Fibroblast of skin of scalp (primary cell): ENCODE measurements around the gene MEIOC. TPM values are rescaled to one million over a fixed set of nuclear protein-coding genes. Genes with fewer than 3 reads are reported as not detected.
"Not testable (repeated sequence)": the region's sequence is repeated elsewhere in the genome, so short reads cannot be mapped to it uniquely, and the experiment has no call there.

Source experiments
- DNase-seq: peaks from one replicate; pipeline ENCODE4 v3.0.0-alpha.2; 2013
- polyA plus RNA-seq, 2 experiments: library from polyadenylated mRNA; unstranded; fragments of 120-200 nt; gene quantifications; one replicate each; pipeline ENCODE4 v1.2.1, GENCODE V29; 2013; ENCODE audit not compliant: insufficient read length in 2 of 2

The MEIOC gene
- 0.51 TPM for polyA plus RNA-seq (2013, experiment 1 of 2; ENCODE audit: insufficient read length)
- polyA plus RNA-seq (2013, experiment 2 of 2; ENCODE audit: insufficient read length) = 0.86 TPM

- peak; percentile 50 for DNase-seq
Measured at GRCh38 chr17:44655983-44656710, at the start of gene MEIOC. Gene MEIOC, plus strand, starts transcription at chr17:44656468. Its CDS starts 146 bp downstream, at chr17:44656614.

DNA sequence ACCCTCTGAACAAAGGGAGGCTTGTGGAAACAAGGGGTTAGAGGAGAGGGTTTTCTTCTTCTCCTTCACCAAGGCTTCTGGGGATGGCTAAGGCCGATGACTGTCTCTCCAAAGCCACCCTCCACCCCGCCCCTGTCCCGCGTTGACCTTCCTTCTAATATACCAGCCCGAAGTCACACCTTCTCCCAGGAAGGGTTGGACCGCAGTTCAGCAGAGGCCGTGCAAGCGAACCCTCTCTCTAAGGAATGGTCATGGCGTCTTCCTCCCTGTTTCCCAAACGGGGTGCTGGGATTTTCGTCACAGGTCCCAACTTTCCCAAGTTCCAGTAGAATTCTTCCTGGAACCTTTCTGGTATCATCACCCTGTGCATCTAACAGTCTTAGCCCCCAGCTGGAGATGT is 49.6 kb upstream of the MEIOC start:
- DNase-seq = no peak

DNA sequence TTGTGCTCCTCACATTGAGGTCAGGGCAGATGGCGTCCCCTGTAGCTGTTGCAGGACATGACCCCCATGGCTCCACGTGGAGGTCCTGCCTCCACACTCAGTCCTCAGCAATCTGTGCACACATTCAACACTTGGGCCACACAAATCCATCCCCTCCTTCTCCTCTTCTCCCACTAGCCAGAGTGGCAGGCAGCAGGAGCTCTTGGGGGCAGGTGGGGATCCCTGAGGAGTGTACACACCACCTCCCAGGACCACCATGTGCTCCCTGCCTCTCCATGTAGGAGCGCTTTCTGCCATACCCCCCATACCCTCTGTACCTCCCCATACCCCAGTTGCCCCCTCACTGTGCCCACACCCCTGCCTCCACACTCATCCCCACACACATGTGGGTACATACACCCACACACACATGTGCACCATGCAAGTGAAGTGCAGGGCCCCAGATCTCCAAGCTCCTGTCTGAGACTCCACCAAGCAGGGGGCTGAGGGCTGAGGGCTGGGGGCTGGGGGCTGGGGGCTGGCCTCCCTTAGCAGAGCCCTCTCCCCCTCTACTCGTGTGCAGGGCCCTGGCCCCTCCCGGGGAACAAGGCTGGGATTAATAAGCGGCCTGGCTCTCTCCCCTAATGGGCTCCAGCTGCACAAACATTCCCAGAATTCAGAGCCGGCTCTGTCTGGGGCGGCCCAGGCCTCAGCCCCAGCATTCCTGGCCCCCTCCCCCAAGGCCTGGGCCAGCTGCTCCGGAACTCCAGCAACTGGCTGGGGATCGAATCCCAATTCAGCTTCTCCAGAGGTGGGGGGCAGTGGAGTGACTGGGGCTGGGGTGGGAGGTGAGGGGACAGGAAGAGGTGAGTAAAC is 48.2 kb upstream of the MEIOC start:
- DNase-seq = peak; percentile 95

GRCh38 chr17:44608727-44609435 is 47.4 kb upstream of the MEIOC start:
- DNase-seq = no peak

GRCh38 chr17:44610331-44610730 is 45.9 kb upstream of the MEIOC start:
- DNase-seq = no peak

DNA sequence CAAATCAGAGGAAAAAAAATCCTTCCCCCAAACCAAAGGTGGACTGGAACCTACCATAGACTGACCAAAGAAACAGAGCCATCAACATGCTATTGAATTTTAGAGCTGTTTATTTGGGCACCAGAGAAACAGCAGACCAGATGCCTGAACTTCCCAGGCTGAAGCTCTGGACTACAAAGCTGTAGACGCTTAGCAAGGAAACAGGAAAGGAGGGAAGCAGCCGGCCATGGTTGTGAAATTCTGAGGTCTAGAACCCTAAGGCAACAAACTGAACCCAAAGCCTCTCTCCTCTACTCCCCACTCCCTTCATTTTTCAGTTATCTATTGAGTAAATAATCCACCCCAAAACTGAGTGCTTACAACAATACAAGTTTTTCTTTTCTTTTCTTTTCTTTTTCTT is 45.4 kb upstream of the MEIOC start:
- peak; percentile 42 for DNase-seq

- DNase-seq = no peak
Measured at GRCh38 chr17:44614862-44615261, 41.4 kb upstream of the MEIOC start.

DNA sequence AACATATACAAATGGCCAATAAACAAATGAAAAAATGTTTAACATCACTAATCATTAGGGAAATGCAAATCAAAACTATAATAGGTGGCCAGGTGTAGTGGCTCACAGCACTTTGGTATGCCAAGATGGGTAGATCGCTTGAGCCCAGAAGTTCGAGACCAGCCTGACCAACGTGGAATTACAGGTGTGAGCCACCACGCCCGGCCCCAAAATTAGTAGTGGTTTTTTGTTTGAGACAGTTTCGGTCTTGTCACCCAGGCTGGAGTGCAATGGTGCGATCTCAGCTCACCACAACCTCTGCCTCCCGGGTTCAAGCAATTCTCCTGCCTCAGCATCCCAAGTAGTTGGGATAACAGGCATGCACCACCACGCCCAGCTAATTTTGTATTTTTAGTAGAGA is 37.6 kb upstream of the MEIOC start:
- DNase-seq = not testable (repeated sequence)

DNA sequence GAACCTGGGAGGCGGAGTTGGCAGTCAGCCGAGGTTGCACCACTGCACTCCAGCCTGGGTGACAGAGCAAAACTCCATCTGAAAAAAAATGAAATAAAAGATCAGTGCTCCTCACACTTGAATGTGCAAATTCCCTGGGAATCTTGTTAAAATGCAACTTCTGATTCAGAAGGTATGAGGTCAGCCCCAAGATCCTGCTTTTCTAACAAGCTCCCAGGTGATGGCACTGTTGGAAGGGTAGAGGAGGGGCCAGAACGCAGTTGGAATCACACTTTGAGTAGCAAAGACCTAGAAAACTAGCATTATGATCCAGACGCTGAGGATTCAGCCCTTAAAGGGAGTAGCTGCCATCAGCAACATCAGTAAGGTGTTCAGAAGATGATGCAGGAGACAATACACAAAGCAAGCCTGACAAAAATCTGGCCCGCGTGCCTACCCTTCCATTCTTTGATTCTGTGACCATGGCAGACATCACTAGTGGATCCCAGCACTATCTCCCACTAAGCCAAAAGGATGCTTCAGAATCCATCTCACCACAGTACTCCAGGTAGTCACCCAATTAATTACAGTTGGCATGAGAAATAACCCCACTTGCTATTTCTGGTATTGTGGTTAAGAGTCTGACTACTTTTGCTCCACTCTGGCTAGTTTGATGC is 33.1 kb upstream of the MEIOC start:
- no peak for DNase-seq

GRCh38 chr17:44627513-44628242 is 28.6 kb upstream of the MEIOC start:
- no peak for DNase-seq

- DNase-seq = no peak
Measured at GRCh38 chr17:44628243-44629188, 27.8 kb upstream of the MEIOC start.

DNA sequence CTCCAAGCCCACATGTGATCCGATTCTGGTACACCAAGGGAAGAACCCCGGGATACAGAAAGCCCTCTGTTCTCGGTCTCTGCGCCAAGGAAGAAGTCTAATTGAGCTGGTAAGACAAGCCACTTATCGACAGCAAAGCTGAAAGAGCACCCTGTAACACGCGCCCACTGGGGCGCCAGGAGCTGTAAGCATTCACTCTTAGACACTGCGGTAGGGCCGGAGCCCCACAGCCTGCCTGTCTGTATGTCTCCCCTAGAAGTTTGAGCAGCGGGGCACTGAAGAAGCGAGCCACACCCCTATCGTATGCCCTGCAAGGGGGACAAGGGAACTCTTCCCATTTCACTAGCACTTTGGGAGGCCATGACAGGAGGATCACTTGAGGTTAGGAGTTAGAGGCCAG is 27.0 kb upstream of the MEIOC start:
- no peak for DNase-seq

DNA sequence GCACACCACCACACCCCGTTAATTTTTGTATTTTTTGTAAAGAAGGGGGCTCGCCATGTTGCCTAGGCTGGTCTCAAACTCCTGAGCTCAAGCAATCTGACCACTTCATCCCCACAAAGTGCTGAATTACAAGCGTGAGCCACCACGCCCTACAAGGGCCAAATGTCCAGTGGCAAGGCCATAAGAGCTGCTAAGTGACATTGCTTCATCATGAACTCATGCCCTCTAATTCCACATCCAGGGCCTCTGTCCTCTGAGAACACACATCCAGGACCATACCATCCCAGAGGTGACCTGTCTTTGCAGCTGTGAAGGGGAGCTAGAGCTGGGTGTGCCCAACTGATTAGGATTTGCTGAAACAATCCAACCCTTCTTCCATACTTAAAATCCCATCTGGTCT is 25.6 kb upstream of the MEIOC start:
- no peak for DNase-seq

- DNase-seq = no peak
Measured at GRCh38 chr17:44633998-44634397, 22.3 kb upstream of the MEIOC start.

DNA sequence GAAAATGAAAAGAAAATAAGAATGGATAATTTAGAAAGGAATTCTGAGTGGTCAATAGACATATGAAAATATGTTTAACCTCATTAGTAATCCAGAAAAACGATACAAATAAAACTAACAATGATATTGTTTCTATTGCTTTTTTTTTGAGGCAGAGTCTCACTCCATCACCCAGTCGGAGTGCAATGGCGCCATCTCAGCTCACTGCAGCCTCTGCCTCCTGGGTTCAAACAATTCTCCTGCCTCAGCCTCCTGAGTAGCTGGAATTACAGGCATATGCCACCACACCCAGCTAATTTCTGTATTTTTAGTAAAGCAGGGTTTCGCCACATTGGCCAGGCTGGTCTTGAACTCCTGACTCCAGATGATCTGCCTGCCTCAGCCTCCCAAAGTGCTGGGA is 21.9 kb upstream of the MEIOC start:
- DNase-seq = not testable (repeated sequence)

DNA sequence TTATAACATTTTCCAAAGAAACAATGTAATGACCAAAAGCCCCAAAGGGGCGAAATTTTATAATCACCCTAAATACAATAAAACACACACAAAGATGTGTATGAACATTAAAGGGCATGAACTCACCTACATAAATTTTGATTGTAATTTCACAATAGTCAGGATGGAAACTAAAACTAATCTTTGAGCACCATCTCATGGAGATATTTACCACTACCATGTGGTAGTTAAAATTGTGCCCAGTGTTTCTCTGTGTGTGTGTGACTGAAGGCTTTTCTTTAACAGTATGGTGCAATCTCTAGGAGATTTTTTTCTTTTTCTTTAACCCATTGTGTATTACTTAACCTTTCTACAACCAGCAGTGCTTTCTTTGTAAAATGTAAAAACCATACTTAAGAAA is 19.7 kb upstream of the MEIOC start:
- peak; percentile 70 for DNase-seq

DNA sequence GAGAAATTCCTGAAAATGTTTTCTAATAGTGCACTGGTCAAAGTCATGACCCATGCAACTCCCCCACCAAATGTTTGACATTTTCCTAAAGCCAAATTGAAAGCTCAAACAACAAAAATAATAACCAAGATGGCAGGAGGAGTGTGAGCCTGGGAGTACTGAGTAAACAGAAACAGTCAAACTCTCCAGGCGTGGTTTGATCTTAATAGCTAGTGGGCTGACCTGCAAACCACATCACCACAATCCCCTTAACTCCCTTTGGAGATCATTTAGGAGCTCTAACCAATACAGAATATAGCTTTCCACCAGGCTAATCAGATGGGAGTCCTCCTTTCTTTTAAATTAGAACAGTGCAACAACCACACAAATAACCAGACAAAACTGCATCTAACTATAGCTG is 19.2 kb upstream of the MEIOC start:
- no peak for DNase-seq

DNA sequence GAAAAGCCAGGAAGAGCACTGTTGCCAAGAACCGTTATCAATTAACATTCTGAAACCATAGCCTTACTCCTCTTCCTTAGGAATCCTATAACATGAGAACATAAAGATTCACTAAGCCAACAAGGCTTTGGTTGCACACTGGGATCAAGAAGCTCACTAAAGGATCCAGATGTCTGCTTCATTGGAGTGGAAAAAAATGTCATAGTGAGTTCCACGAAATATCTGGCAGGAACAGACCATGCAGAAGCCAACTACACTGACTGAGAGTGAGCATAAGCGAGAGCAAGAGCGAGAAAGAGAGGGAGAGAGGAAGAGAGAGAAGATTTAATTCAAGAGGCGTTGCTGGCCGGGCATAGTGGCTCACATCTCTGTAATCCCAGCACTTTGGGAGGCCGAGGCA is 13.4 kb upstream of the MEIOC start:
- DNase-seq = no peak

GRCh38 chr17:44645341-44645740 is 10.9 kb upstream of the MEIOC start:
- DNase-seq = no peak

DNA sequence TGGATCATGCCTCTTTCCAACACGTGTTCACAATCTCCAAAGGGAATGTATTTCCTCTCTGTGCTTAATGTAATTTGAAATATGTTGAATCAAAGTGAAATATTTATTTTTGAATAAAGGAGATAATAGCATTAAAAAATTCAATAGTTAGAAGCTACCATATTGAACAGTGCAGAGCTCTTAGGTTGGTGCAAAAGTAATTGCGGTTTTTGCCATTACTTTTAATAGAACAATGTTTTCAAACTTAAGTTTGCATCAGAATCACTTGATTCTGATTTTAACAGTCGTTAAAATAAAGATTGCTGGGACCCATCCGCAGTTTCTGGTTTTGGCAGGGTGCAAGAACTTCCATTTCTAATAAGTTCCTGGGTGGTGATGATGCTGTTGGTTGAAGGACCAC is 10.0 kb upstream of the MEIOC start:
- no peak for DNase-seq

DNA sequence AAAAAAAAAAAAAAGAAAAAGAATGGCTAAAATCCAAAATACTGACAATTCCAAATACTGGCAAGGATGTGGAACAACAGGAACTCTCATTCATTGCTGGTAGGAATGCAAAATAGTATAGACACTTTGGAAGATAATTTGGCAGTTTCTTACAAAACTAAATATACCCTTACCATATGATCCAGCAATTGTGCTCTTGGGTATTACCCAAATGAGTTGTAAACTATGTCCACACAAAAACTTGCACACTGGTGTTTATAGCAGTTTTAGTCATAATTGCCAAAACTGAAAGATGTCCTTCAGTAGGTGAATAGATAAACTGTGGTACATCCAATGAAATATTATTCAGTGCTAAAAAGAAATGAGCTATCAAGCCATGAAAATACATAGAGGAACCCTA is 8.5 kb upstream of the MEIOC start:
- no peak for DNase-seq
